GM18502 (cell line): ENCODE results near the gene PLEKHM3.

Experiments
- ATAC-seq: cut with Tn5 transposase; IDR thresholded peaks from one replicate; pipeline ENCODE4 v1.9.1; 2021; ENCODE audit warnings: mild to moderate bottlenecking; ENCODE audit not compliant: unreplicated experiment, poor library complexity

The PLEKHM3 gene

DNA sequence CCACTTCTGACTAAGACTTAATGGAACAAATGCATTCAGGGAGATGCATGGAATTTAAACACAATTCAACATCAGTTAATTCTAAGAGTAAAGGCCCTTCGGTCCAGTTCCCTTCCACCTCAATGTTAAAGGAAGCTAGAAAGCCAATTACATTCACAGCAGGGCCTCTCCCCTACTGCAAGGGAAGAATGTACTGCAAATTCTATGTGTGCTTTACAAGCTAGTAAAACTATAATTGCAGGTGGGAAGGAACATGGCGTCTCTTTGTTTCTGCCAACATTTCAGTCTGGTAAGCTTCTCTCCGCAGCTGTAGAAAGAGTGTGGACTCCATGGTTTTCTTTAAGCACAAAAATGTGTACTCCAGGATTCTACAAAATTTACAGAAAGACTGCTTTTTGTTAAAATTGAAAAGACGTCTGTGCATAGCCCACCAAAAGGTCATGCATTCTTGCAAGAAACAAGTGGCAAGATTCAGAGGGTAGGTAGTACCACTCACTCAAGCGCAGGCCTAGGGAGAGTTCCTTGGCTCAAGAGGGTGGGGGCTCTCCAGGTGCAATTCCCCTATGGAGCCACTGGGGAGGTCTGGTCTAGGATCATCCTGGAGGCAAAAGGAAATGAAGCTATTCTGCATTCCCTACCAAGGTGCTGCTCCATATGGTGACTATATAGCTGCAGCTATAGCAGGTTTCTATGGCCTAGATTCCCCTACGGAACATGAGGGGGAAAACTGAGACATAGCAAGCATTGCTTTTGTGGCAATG lies 128.6 kb downstream of the PLEKHM3 start:
- ATAC-seq = no peak

DNA sequence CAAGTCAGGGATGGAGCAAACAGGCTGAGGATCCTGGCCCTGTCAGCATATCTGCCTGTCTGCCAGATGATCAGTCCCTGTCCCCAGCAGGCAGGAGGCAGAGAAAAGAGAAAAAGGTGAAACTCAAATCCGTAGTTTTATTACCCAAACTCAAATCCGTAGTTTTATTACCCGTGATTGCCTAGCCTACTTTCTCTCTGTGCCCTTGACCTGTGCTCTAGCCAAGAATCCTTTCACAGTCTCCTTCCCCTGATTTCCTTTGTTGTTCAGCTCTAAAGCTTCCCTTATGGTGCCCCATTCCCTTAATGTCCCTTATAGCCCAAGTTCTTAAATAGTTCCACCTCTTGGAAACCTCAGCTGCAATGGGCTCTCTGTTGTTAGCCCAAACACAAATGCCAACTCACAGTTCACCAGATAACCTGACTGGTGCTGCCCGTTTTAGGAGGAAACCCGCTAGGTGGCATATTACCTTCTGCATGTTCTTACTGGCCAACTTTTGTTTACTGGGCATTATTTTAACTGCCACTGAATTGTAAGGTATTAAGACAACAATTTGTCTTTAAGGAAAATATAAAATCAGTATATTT lies 130.0 kb downstream of the PLEKHM3 start:
- no peak for ATAC-seq

DNA sequence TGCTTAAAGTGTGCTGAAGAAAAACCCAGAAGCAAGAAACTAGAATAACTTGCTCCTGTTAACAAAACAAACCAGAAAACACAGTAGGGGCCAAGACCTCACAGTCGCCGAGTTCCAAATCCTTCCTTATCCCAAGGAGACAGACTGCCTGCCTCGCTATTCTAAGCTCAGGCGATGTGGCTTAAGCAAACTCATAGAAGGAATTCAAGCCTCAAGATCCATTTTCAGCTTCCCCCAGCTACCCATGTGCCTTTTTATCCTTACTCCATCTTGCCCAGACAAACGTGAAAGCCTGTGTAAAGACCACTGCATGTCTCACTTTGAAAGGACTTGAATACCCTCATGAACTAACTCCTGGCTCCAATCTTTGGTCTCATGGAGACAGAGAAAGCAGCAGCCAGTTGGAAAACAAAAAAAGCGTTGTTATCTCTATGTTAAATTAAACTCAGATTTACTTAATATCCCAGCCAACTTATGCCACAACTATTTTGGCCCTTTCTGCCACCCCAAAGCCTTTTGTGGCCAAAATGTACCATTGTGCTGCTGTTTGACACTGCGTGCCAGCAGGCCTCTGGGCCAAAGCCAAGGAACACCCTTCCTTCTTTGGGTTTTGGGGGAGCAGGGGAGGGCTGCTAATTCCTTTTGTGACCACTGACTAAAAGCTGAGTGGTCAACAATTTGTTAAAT lies 132.5 kb downstream of the PLEKHM3 start:
- no peak for ATAC-seq

DNA sequence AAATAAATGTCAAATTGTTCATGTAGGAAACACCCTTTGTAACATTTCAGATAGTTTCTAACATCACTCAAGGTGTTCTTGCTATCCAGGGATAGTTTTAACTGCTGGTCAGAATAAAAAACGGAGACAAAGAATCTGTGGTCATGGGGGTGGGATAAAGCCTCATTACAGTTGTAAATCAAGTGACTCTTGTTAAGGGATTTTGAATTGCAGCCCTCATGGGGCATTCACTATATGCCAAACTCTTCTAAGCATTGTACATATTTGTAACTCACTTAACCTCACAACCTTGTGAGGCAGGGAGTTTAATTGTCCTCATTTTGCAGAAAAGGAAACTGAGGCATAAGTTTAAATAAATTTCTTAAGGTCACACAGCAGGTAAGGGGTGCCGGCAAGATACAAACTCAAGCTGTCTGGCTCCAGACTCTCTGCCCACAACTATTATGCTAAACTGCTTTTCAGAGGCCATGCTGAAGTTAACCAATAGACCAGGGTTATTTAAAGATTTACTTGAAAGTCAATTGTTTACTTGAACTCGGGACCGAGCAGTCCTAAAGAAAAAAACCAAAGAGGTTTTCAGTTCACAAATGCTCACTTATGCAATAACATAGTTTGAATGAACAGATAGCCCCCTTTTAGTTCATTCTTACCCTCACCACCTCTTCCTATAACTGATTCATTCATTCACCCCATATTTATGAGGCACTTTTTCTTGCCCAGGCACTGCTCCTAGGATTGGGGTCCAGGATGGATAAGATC lies 134.1 kb downstream of the PLEKHM3 start:
- ATAC-seq = no peak

DNA sequence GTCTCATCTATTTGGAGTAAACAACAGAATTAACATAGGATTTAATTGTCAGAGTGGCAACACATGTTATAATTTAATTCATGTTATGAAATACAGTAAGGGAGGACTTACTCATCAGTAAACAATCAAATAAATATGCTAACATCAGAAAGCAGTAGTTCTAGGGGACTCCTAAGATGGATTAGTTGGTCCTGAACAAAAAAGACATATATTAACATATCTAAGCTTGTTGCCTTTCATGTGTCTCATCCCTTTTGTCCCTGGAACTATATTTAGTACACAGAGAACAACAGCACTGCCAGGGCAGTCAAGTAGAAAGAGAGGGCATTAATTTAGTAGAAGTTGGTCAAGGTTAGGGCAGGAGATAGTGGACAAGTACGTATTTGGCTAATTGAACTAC lies 137.8 kb downstream of the PLEKHM3 start:
- ATAC-seq = no peak

DNA sequence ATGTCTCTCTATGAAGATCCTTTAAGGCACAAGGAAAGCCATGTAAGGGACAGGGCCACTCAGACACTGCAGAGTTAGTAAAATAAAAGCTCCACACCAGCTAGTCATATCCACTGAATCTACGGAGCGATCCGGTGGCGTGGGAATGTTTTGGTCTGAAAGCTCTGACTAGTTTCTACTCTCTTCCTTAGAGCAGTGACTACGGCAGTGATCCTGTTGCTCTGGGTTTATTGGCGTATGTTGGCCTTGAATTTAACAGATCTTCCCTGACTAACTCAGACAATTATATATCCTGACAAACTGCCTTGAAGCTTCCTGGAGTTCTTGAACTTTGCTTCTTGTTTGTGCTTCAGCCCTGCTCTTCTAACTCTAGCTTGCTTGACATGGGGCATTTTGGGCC lies 140.3 kb downstream of the PLEKHM3 start:
- ATAC-seq = no peak

DNA sequence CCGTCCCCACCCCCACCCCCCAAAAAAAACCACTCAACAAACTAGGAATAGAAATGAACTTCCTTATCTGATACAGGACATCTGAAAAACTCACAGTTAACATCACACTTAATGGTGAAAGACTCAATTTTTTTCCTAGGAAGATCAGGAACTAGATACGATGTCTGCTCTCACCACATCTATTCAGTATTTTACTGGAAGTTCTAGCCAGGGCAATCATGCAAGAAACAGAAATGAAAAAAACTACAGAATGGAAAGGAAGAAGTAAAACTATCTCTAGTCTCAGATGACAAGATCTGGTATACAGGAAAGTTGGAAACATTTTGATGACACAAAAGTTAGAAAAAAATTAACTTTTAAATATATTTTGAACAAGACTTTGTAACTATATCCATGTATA lies 141.2 kb downstream of the PLEKHM3 start:
- no peak for ATAC-seq

DNA sequence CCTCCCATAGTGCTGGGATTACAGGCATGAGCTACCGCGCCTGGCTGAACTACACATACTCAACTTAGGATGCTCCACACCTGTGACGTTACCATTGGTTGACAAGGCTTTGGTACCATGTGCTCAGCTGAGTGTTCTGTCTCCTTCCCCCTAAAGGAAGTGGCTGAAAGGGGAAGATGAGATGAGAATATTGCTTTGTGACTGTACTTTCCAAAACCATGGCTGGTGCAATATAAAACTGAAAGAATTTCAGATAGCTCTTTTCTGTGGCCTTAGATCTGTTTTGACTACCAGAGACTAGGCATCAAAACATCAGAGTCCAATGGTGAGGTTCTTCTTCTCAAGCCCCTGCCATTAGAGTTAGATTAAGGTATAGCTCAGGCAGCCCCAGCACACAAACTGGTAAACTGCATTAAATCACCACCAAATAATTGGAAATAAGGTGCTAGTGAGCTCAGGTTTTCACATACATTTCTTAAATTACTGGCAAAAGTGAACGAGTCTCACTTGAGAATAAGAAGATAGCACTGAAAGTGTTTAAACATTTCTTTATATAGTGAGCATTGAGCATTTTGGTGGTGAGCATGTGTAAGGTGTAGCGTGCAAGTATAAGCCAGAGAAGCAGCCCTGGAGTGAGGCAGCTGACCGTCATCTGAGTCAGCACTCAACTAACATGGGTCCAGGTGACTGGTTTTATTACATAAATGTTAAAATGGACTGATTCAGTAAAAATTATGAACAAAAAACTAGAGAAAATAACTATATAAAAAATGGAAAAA lies 142.1 kb downstream of the PLEKHM3 start:
- peak; percentile 72 for ATAC-seq

DNA sequence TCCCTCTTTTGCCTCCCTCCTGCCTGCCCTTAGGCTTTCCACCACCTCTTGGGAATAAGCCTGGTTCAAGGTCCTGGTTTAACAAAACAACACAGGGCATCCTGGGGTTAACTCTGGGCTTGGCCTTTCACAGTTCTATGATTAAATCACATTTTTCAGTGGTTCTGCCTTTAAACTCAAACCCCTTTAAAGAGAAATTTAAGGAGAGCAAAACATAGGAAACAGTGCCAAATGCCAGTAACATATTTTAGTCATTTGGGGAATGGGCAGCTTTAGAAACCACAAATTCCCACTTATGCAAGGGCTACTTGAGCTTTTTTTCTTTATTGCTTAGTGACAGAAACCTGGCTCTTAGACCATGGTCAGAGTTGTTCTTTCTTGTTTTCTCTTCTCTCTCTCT lies 143.4 kb downstream of the PLEKHM3 start:
- no peak for ATAC-seq

DNA sequence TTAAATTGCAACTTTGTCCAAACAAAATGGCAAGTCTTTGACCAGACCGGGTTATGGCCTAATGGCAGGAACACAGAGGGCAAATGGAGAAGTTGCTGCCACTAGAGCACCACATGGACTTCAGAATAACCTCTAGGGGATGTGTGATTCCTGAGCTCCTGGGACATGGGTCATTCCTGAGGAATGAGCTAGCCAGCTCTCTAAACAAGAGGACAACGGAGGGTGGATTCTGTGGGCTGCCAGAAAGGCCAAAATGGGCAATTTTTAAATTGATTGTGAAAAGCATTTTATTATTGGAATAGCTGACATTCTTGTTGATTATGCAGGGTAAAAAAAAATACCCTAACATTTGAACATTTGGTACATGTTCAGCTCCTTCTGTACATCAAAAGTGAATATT lies 145.8 kb downstream of the PLEKHM3 start:
- ATAC-seq = no peak

DNA sequence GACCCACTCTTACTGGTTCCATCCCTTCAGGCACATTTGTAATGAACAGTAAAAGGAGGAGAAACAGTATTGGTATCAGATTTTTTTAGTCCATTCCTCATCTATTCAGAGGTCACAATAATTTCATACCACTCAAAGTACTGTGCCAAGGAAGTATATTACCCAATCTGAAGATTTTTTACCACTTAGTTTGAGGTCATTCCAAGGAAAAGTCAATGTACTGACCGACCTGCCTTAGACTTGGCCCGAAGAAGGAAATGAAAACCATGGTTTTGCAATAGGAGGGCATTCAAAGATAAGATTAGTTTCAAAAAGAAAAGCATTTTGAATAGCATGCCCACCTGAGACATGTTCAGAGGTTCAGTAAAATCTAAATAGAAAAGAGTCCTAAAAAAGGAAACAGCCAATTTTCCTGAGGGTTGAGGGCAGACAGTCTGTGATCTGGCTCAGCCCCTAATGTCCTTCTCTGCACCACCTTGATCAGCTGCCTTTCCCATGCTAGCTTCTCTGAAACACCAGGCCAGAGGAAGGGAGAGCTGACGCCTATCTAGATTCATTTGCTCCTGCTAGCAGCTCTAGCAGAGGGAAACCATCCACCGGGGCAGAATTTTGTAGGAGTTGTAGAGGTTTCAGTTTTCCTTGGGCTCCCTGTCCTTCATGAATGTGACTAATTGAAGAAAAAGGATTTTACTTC lies 148.3 kb downstream of the PLEKHM3 start:
- no peak for ATAC-seq

DNA sequence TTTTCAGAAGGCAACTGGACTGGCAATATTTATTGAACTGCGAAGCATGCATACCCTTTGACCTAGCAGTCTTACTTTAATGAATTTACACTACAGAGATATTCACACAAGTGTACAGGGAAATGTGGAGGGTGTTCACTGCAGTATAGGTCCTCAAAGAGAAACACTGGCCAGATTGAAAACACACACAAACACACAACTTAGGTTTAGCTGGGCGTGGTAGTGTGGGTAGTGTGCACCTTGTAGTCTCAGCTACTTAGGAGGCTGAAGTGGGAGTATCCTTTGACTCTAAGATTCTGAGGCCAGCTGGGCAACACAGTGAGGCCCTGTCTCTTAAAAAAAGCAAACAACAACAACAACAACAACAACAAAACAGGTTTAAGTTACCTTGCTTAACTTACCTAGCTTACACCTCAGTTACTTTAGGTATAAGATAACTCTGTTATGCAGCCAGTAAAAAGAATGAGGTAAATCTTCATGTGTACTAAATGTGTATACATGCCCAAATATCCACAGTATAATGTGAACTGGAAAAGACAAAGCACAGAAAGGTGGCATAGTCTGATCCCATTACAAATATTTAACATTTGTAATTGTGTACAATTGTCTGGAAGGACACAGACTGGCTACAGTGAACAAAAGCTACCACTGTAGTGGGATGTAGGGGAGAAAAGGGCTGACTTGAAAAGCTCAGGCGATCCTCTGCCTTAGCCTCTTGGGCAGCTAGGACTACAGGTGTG lies 149.7 kb downstream of the PLEKHM3 start:
- no peak for ATAC-seq

DNA sequence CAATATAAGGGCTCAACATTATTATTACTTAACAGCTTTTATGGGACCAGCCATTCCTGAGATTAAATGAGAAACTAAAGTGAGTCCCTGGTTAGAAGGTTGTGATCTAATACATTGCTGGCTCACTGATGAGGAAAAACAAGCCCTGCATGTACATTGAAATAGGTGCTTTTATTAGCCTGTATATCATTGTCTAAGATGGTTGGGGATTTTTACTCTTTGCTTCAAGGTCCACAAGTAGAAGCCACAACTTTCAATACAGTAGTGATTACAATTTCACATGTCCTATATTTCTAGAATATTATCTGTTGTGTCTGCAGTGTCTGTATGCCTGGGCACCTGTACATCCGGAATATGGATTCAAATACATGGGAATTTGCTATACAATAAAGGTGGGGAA lies 151.5 kb downstream of the PLEKHM3 start:
- ATAC-seq = peak; percentile 76

DNA sequence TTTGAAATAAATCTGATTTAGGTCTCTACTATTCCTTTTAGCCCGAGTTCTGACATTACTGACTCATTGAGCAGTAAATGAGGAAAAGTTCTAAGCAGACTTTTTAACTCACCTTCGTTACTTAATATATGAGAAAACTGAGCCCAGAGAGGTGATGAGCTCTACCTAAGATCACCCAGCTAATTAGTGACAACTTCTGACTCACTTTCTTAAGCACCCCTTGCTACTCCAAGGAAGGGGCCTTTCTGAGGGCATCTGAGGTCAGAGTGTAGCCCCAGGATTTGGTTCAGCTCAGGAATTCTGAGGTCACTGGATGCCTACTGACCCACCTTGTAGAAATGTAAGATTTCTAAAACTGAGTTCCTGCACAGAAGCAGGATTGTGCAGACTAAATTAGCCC lies 153.4 kb downstream of the PLEKHM3 start:
- ATAC-seq = no peak

DNA sequence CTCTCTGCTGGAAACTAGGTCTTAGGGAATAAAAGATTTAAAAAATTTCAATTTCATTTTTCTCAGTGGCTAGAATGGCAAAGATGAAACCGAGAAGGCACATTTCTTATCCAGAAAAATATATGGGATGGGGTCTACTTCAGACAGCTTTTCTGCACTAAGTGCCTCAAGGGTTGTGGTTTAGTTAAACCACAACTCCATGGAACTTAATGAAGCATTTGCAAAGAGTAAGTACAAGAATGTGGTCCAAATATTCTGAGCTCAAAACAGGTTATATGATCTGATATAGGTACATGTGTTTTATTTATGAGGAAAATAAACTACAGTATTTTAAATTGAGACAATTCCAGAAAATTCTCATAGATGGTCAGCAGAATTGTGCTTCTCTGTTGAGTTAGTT lies 153.8 kb downstream of the PLEKHM3 start:
- ATAC-seq = no peak

DNA sequence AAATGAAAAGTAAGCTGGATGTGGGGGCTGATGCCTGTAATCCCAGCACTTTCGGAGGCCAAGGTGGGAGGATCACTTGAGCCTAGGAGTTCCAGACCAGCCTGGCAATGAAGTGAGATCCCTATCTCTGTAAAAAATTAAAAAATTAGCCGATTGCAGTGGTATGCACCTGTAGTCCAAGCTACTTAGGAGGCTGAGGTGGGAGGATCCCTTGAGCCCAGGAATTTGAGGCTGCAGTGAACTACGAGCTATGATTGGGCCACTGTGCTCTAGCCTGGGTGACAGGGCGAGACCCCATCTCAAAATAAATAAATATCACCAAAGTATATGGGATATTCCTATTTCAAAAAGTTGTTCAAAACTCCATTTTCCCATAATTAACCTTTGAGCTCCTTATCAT lies 154.5 kb downstream of the PLEKHM3 start:
- no peak for ATAC-seq

DNA sequence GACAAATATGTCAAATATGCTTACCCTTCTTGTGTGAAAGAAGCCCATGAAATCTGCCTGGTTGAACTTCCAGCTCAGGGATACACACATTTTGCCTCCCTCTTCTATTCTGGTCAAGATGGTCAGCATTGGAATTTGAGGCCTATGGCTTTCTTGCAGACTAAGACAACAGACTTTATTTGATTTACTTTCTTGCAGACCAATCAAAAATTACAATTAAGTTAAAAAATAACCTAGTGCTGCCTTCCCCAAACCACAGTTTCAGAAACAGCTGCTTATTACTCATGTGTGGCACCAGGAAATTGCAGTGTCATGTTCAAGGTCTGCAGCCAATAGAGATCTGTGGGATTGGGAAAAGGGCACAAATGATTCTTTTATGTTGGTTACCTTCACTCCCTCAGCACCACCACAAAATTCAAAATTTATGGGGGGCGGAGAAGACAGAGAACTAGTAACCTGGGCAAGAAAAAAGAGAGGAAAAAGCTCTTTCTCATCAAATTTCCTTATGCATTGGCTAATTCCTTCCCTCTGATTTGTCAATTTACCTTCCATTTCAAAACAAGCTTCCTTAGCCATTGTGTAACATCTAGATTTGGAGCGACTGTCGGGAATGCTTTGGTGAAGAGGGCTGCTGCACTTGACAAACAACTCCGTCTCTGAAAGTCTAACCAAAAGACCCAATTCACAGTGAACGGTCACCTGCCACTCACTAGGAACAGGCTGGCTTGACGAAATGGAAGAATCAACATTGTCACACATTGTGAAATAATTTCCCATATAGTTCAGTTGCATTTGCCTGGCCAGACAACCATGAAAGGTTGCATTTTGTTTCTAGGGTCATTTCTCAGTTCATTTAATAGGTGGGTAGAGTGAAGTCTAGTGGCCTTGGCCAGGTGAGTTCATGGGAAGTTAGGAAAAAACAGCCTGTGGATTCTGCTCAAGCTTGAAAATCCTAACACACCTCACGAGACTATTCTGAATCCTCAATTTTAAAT lies 155.2 kb downstream of the PLEKHM3 start:
- ATAC-seq = no peak
